ENCODE data around the gene VPS13D.

DNA sequence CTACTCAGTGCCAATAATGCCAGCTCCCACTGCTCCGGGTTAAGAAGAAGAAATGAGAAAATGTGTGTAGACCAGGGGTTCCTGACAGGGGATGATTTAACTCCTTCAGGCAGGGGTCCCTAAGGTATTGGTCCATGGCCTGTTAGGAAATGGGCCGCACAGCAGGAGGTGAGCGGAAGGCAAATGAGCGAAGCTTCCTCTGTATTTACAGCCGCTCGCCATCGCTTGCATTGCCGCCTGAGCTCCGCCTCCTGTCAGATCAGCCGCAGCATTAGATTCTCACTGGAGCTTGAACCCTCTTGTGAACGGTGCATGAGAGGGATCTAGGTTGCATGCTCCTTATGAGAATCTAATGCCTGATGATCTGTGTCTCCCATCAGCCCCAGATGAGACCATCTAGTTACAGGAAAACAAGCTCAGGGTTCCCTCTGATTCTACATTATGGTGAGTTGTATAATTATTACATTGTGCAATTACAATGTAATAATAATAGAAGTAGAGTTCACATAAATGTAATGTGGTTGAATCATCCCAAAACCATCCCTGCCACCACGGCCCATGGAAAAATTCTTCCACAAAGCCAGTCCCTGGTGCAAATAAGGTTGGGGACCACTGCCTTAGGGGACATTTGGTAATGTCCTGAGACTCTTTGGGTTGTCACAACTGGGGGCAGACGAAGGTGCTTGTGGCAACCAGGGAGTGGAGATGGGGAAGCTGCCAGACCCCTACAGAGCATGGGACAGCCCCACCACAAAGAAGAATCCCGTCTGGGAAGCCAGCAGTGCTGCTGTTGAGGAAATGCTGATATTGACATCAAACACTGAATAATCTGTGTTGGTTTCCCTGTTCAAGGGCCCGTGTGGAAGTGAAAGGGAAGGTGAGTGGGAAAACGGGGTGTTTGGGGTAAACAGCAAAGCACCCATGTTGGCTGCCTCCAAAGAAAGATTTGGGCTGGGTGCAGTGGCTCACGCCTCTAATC is 327.4 kb downstream of the VPS13D start:
- TF ChIP-seq POLR2A (IDR thresholded peaks at IDR 0.05): no peak
- no peak for TF ChIP-seq CTCF (IDR thresholded peaks at IDR 0.05)

Measured in right lobe of liver (tissue), 4 donors.